Caco-2 (cell line): ENCODE results near the gene NKAPL. TPM values are rescaled to one million over a fixed set of nuclear protein-coding genes. Genes with fewer than 3 reads are reported as not detected.
A peak's percentile ranks its signal among the peaks of the same experiment; 100 is the strongest.

Experiments used
- BruUV-seq: library from RNA; stranded (reverse); fragments of 400-500 nt; replicated peaks from 2 replicates; lab custom pipeline; 2021; lab: Mats Ljungman, UMichigan
- CTCF ChIA-PET: fragments of 300-600 bp; sonication (Branson Sonifier 250); formaldehyde crosslinking; loops from one replicate; lab custom pipeline; 2022; ENCODE audit warnings: antibody characterized with exemption; lab: Charles Lee
- POLR2A ChIA-PET: fragments of 300-600 bp; sonication (Branson Sonifier 250); formaldehyde crosslinking; loops from one replicate; lab custom pipeline; 2022; ENCODE audit warnings: antibody characterized with exemption; lab: Charles Lee
- DNase-seq, 2 experiments: peaks; one replicate each; pipeline versions ENCODE4 v3.0.0 to v3.0.0-alpha.2; 2020 to 2022
- H3K27me3 ChIP-seq: replicated peaks from 2 replicates; pipeline ENCODE4 v1.6.0; 2011; ENCODE audit warnings: low read length; ENCODE audit not compliant: control insufficient read depth, insufficient read depth
- H3K36me3 ChIP-seq: 2 replicates; pipeline ENCODE4 v1.5.1; 2011; ENCODE audit warnings: low read length; ENCODE audit not compliant: control insufficient read depth, insufficient read depth
- H3K4me1 ChIP-seq: fragments of 250-450 bp; sonication (Bioruptor Pico); 2 replicates; pipeline ENCODE4 v1.5.1; 2020; ENCODE audit warnings: mild to moderate bottlenecking
- H3K4me3 ChIP-seq: 2 replicates; pipeline ENCODE4 v1.5.1; 2011; ENCODE audit warnings: low read depth, mild to moderate bottlenecking, control low read depth, low read length
- H3K9me3 ChIP-seq: fragments of 250-450 bp; sonication (Bioruptor Pico); 2 replicates; pipeline ENCODE4 v1.5.1; 2020; ENCODE audit warnings: mild to moderate bottlenecking, moderate library complexity
- H3K27ac Mint-ChIP-seq: one replicate; pipeline ENCODE4 v1.8.0; 2022; ENCODE audit warnings: mixed read lengths; ENCODE audit not compliant: unreplicated experiment
- H3K27me3 Mint-ChIP-seq: one replicate; pipeline ENCODE4 v1.8.0; 2022; ENCODE audit warnings: mixed read lengths; ENCODE audit not compliant: insufficient read depth, unreplicated experiment
- H3K36me3 Mint-ChIP-seq: one replicate; pipeline ENCODE4 v1.8.0; 2022; ENCODE audit warnings: mild to moderate bottlenecking, mixed read lengths; ENCODE audit not compliant: insufficient read depth, unreplicated experiment
- H3K4me1 Mint-ChIP-seq: one replicate; pipeline ENCODE4 v1.8.0; 2022; ENCODE audit warnings: low read depth, mixed read lengths; ENCODE audit not compliant: unreplicated experiment
- H3K4me3 Mint-ChIP-seq: one replicate; pipeline ENCODE4 v1.8.0; 2022; ENCODE audit warnings: mild to moderate bottlenecking, moderate library complexity, mixed read lengths; ENCODE audit not compliant: unreplicated experiment
- H3K9me3 Mint-ChIP-seq: one replicate; pipeline ENCODE4 v1.8.0; 2022; ENCODE audit warnings: mixed read lengths; ENCODE audit not compliant: unreplicated experiment
- intact Hi-C: fragments of 100-400 bp; cut with micrococcal nuclease; formaldehyde crosslinking; loops from one replicate; pipeline ENCODE4 v1.10.0; 2022; ENCODE audit not compliant: unreplicated experiment
- total RNA-seq: library from RNA; stranded (reverse); gene quantifications from 2 replicates; pipeline ENCODE4 v1.2.3, GENCODE V29; 2022
- TF ChIP-seq, protein P1 (sequence below), 2 experiments: fragments of 200-600 bp in 1 of 2; IDR thresholded peaks; 1 replicate in 1 of 2; 2 replicates in 1 of 2; pipeline versions ENCODE4 v1.5.1 to v1.8.0; 2011 to 2022; ENCODE audit warnings: antibody characterized with exemption in 1 of 2, control low read depth in 1 of 2, inconsistent platforms in 1 of 2, low read depth in 1 of 2, low read length in 1 of 2, mild to moderate bottlenecking in 1 of 2, moderate library complexity in 1 of 2; ENCODE audit not compliant: insufficient read depth in 1 of 2, severe bottlenecking in 1 of 2, unreplicated experiment in 1 of 2

Gene NKAPL
- total RNA-seq, 1 experiment from 2014 or later, result not detected

DNA sequence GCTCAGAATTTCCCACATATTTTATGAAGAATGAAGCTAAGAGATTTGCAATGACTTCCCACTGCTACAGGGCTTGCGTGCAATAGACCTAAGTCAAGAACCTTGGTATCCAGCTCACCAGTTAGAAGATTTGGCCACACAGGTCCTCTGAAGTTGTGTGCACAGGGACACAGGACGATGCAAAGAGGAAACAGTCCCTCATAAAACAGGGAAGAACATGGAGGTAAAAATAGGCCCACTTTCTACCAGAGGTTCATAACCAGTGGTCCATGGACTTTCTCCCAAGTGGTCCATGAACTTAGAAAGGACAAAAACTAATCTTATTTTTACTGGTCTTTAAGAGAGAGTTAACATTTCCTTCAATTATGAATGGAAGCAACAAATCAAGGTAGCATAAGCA is 8.3 kb upstream of the NKAPL start:
- CTCF ChIA-PET, result no interaction called here
- H3K27ac Mint-ChIP-seq, result no peak overlapping the region
- POLR2A ChIA-PET, result no interaction called here

DNA sequence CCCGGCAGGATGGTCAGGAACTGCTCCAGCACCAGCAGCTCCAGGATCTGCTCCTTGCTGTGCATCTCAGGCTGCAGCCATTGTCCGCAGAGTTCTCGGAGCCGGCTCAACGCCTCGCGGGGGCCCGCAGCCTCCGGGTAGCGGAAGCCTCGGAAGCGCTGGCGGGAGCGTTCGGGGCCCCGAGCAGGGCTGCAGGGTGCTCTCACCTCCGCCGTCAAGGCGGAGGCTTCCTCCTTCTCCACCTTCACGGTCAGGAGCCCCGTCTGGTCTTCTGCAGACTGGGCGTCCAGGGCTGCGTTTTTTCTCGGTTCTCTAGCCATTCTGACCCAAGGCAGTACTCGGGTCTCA is 7.5 kb upstream of the NKAPL start:
- H3K9me3 Mint-ChIP-seq, result no peaks in the 10 kb centered on the region
- Histone ChIP-seq H3K4me3 (peak overlapping the region; percentile 71), H3K36me3 (no peaks in the 10 kb centered on the region), H3K9me3 (no peaks in the 10 kb centered on the region), H3K27me3 (no peaks in the 10 kb centered on the region), H3K4me1 (peaks cover 4% of the 10 kb centered on the region; the same call in 1 of the 2 replicates)
- peaks cover 20% of the 10 kb centered on the region for H3K36me3 Mint-ChIP-seq
- intact Hi-C loops, result loop anchor here (1.0 kb wide), 5 partner anchors 16 to 132 kb away; partner anchors contain the start of genes PGBD1, ZSCAN26 and ZSCAN9
- DNase-seq, result peak in 1 of 2 experiments; percentile 25
- ChIA-PET CTCF (interaction anchor here (1.0 kb wide), 2 partner anchors 104 to 147 kb away, joined by 5 read pairs; no protein-coding TSS in a partner anchor), POLR2A (interaction anchor here (1.0 to 1.2 kb wide), 2 partner anchors 15 to 132 kb away, joined by 3 to 7 read pairs; partner anchors contain the start of gene ZSCAN26)
- TSS peak; percentile 34 for BruUV-seq
- peaks cover 8% of the 10 kb centered on the region for H3K4me1 Mint-ChIP-seq
- peak overlapping the region; percentile 82 for H3K27ac Mint-ChIP-seq
- TF ChIP-seq, protein P1, sequence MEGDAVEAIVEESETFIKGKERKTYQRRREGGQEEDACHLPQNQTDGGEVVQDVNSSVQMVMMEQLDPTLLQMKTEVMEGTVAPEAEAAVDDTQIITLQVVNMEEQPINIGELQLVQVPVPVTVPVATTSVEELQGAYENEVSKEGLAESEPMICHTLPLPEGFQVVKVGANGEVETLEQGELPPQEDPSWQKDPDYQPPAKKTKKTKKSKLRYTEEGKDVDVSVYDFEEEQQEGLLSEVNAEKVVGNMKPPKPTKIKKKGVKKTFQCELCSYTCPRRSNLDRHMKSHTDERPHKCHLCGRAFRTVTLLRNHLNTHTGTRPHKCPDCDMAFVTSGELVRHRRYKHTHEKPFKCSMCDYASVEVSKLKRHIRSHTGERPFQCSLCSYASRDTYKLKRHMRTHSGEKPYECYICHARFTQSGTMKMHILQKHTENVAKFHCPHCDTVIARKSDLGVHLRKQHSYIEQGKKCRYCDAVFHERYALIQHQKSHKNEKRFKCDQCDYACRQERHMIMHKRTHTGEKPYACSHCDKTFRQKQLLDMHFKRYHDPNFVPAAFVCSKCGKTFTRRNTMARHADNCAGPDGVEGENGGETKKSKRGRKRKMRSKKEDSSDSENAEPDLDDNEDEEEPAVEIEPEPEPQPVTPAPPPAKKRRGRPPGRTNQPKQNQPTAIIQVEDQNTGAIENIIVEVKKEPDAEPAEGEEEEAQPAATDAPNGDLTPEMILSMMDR (IDR thresholded peaks at IDR 0.05; ENCODE audit: insufficient read depth in 1 of 2, low read depth in 1 of 2, low read length in 1 of 2, severe bottlenecking in 1 of 2, unreplicated experiment in 1 of 2), result no peak
- peak overlapping the region; percentile 95 for H3K4me3 Mint-ChIP-seq
- H3K27me3 Mint-ChIP-seq, result no peaks in the 10 kb centered on the region

More for the DNA sequence above, 8.3 kb upstream of the NKAPL start:
- no peaks in the 10 kb centered on the region for H3K36me3 ChIP-seq
- Mint-ChIP-seq H3K36me3 (peaks cover 28% of the 10 kb centered on the region), H3K4me3 (peak overlapping the region; percentile 95), H3K9me3 (no peaks in the 10 kb centered on the region), H3K27me3 (no peaks in the 10 kb centered on the region), H3K4me1 (peaks cover 8% of the 10 kb centered on the region)
- no peak for DNase-seq
- TF ChIP-seq, protein P1 (IDR thresholded peaks at IDR 0.05; ENCODE audit: insufficient read depth in 1 of 2, low read depth in 1 of 2, low read length in 1 of 2, severe bottlenecking in 1 of 2, unreplicated experiment in 1 of 2), result no peak
- H3K4me1 ChIP-seq, result peaks cover 4% of the 10 kb centered on the region; the same call in 1 of the 2 replicates
- no TSS peak for BruUV-seq
- H3K9me3 ChIP-seq, result no peaks in the 10 kb centered on the region
- no peaks in the 10 kb centered on the region for H3K27me3 ChIP-seq
- peak overlapping the region; percentile 71 for H3K4me3 ChIP-seq
- intact Hi-C loops, result no loop called here

DNA sequence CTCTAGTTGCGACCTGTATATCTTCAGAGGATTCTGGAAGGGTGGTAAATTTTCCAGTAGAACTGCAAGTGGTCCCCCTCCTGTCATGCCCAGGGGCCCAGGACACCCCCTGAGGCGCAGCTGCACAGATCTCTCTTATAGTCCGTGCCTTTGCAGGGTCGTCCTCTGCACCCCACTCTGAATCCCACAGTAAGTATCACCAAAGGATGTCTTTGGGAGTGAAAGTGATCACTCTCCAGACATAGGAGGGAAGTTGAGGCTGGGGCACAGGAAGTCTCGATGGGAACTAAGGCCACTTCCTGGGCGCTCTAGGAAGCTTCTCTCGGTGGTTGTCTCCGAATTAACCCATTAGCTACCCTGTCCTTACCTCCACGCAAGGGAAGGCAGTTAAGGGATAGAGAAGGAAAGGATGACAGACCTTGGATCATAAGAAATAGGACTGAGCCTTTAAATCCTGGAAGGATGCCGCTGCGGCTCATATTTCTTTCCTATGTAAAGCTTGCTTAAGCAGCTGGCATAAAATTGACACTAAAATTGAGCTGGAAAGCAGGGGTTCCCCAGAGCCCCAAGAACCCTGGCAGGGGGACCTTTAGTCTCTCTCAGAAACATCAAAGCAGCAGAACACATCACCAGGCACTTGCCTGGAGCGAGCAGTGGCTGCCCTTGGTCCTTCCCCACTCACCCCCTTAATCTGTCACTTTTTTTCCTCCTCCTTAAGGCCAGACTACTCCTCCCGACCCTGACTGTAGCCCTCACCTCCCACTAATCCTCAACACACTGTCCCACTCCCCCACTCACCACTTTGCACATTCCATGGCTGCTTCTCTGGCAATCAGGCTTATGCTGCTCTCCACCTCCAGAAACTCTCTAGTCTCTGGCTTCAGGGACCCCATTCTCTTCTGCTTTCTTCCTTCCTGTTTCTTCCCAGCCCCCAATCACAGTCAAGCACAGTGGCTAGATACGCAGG is 6.8 kb upstream of the NKAPL start, which contains the start of gene ZKSCAN4:
TSS of gene ZKSCAN4 (minus strand) at position 261 of the 967 bp plus-strand sequence. CDS start 289 bp downstream, outside the sequence.
- no TSS peak for BruUV-seq
- Histone ChIP-seq H3K4me3 (peak within 1 kb of the TSS; percentile 71), H3K27me3 (no peaks in the 10 kb centered on the region), H3K36me3 (no peaks in the 10 kb centered on the region), H3K9me3 (no peaks in the 10 kb centered on the region), H3K4me1 (peaks cover 4% of the 10 kb centered on the region; the same call in 1 of the 2 replicates)
- TF ChIP-seq, protein P1 (IDR thresholded peaks at IDR 0.05; ENCODE audit: insufficient read depth in 1 of 2, low read depth in 1 of 2, low read length in 1 of 2, severe bottlenecking in 1 of 2, unreplicated experiment in 1 of 2), result no peak
- intact Hi-C loops, result loop anchor here (1.0 kb wide), 5 partner anchors 15 to 131 kb away; partner anchors contain the start of genes PGBD1, ZSCAN26 and ZSCAN9
- Mint-ChIP-seq H3K4me3 (peak within 1 kb of the TSS; percentile 95), H3K36me3 (peaks cover 17% of the 10 kb centered on the region), H3K27me3 (no peaks in the 10 kb centered on the region), H3K4me1 (peaks cover 8% of the 10 kb centered on the region), H3K9me3 (no peaks in the 10 kb centered on the region), H3K27ac (peak within 1 kb of the TSS; percentile 82)
- ChIA-PET POLR2A (interaction anchor here (0.7 to 1.2 kb wide), 4 partner anchors 15 to 1075 kb away, joined by 3 to 7 read pairs (median 3); partner anchors contain the start of genes ZSCAN26 and ZSCAN31), CTCF (interaction anchor here (0.6 to 1.0 kb wide), 4 partner anchors 14 to 172 kb away, joined by 4 to 5 read pairs (median 4); partner anchors contain the start of genes ZNF165 and ZSCAN26)
- DNase-seq, result peak; percentile 87 to 88
